GM18502 (cell line): ENCODE results near the gene CSDE1.
"Not testable (repeated sequence)": the region's sequence is repeated elsewhere in the genome, so short reads cannot be mapped to it uniquely, and the experiment has no call there.

ENCODE experiments used
- ATAC-seq: cut with Tn5 transposase; IDR thresholded peaks from one replicate; pipeline ENCODE4 v1.9.1; 2021; ENCODE audit warnings: mild to moderate bottlenecking; ENCODE audit not compliant: unreplicated experiment, poor library complexity

CSDE1 gene

GRCh38 chr1:114757455-114758255 is at the start of gene CSDE1:
Gene CSDE1, minus strand, starts transcription at chr1:114757984. Its CDS starts 18,094 bp downstream, at chr1:114739890.
- peak; percentile 84 for ATAC-seq

- not testable (repeated sequence) for ATAC-seq
Observed at GRCh38 chr1:114804449-114804848, 46.7 kb upstream of the CSDE1 start.

GRCh38 chr1:114803001-114803400 is 45.2 kb upstream of the CSDE1 start:
- ATAC-seq, result peak; percentile 69

GRCh38 chr1:114794038-114794437 is 36.3 kb upstream of the CSDE1 start:
- no peak for ATAC-seq

GRCh38 chr1:114790581-114790980 is 32.8 kb upstream of the CSDE1 start:
- ATAC-seq, result not testable (repeated sequence)

- ATAC-seq, result not testable (repeated sequence)
Observed at GRCh38 chr1:114786440-114786839, 28.7 kb upstream of the CSDE1 start.

GRCh38 chr1:114782476-114782875 is 24.7 kb upstream of the CSDE1 start:
- no peak for ATAC-seq

- peak; percentile 99 for ATAC-seq
Observed at GRCh38 chr1:114780344-114781226, 22.8 kb upstream of the CSDE1 start, which contains the start of gene SIKE1. Gene SIKE1, minus strand, starts transcription at chr1:114780685. Its CDS starts 78 bp downstream, at chr1:114780607.

- no peak for ATAC-seq
Observed at GRCh38 chr1:114779722-114780121, 21.9 kb upstream of the CSDE1 start.

- not testable (repeated sequence) for ATAC-seq
Observed at GRCh38 chr1:114776726-114777125, 18.9 kb upstream of the CSDE1 start.

- ATAC-seq, result no peak
Observed at GRCh38 chr1:114771992-114772391, 14.2 kb upstream of the CSDE1 start.

GRCh38 chr1:114770989-114771388 is 13.2 kb upstream of the CSDE1 start:
- no peak for ATAC-seq

GRCh38 chr1:114764689-114765088 is 6.9 kb upstream of the CSDE1 start:
- no peak for ATAC-seq

- ATAC-seq, result no peak
Observed at GRCh38 chr1:114758256-114758832, 560 bp upstream of the CSDE1 start.

GRCh38 chr1:114756949-114757454 is 782 bp downstream of the CSDE1 start:
- no peak for ATAC-seq

- peak; percentile 32 for ATAC-seq
Observed at GRCh38 chr1:114756009-114756892, 1.5 kb downstream of the CSDE1 start.

- ATAC-seq, result no peak
Observed at GRCh38 chr1:114755006-114755931, 2.5 kb downstream of the CSDE1 start.

GRCh38 chr1:114753702-114754101 is 4.1 kb downstream of the CSDE1 start:
- not testable (repeated sequence) for ATAC-seq
